Endodermal cell (in vitro differentiated cells): Measurements from ENCODE around the gene MAGEA11. TPM values are rescaled to one million over a fixed set of nuclear protein-coding genes. Genes with fewer than 3 reads are reported as not detected.
"Not testable (repeated sequence)": the region's sequence is repeated elsewhere in the genome, so short reads cannot be mapped to it uniquely, and the experiment has no call there.

Experiments used
- DNase-seq: peaks from one replicate; pipeline ENCODE4 v3.0.0-alpha.2; 2017
- H3K27ac ChIP-seq: 2 replicates; pipeline ENCODE4 v1.5.1; 2013; ENCODE audit warnings: mild to moderate bottlenecking, low read depth, low read length, moderate library complexity
- H3K27me3 ChIP-seq: 2 replicates; pipeline ENCODE4 v1.6.1; 2013; ENCODE audit warnings: mild to moderate bottlenecking, low read length, moderate library complexity; ENCODE audit not compliant: insufficient read depth, control insufficient read depth, poor library complexity, severe bottlenecking
- H3K36me3 ChIP-seq: 2 replicates; pipeline ENCODE4 v1.7.0; 2013; ENCODE audit warnings: mild to moderate bottlenecking, low read length, moderate library complexity; ENCODE audit not compliant: control insufficient read depth, insufficient read depth
- H3K4me1 ChIP-seq: one replicate; pipeline ENCODE4 v1.7.0; 2013; ENCODE audit warnings: low read length; ENCODE audit not compliant: control insufficient read depth, insufficient read depth
- H3K4me3 ChIP-seq: 2 replicates; pipeline ENCODE4 v1.5.1; 2013; ENCODE audit warnings: mild to moderate bottlenecking, low read length, moderate library complexity
- H3K9ac ChIP-seq: 2 replicates; pipeline ENCODE4 v1.6.1; 2013; ENCODE audit warnings: mild to moderate bottlenecking, low read length, moderate library complexity; ENCODE audit not compliant: poor library complexity, severe bottlenecking; ENCODE audit errors: extremely low read depth
- H3K9me3 ChIP-seq: 2 replicates; pipeline ENCODE4 v1.6.1; 2013; ENCODE audit warnings: mild to moderate bottlenecking, low read length, moderate library complexity; ENCODE audit not compliant: control insufficient read depth
- H3K27ac Mint-ChIP-seq: 2 replicates; pipeline ENCODE4 v1.8.0; 2020; ENCODE audit warnings: mixed read lengths
- H3K27me3 Mint-ChIP-seq: 2 replicates; pipeline ENCODE4 v1.8.0; 2021; ENCODE audit warnings: mild to moderate bottlenecking, mixed read lengths; ENCODE audit not compliant: insufficient read depth
- H3K36me3 Mint-ChIP-seq: 2 replicates; pipeline ENCODE4 v1.8.0; 2020; ENCODE audit warnings: low read depth, mixed read lengths
- H3K4me1 Mint-ChIP-seq: 2 replicates; pipeline ENCODE4 v1.8.0; 2020; ENCODE audit warnings: mixed read lengths
- H3K4me3 Mint-ChIP-seq: 2 replicates; pipeline ENCODE4 v1.8.0; 2020; ENCODE audit warnings: mild to moderate bottlenecking, moderate library complexity, mixed read lengths
- H3K9me3 Mint-ChIP-seq: 2 replicates; pipeline ENCODE4 v1.8.0; 2020; ENCODE audit warnings: mild to moderate bottlenecking, mixed read lengths
- WGBS, 2 experiments: methylation state at CpG; one replicate each; pipeline versions ENCODE4 v1.1.5 to v1.1.7; 2013; ENCODE audit warnings: missing lambda C conversion rate in 2 of 2, mixed read lengths in 1 of 2; ENCODE audit not compliant: insufficient coverage in 1 of 2, insufficient read length in 1 of 2; 5-methylcytosine and 5-hydroxymethylcytosine counted together
- total RNA-seq, 2 donors: library from RNA; stranded (reverse); fragmentation: NEBNext Ultra II Directional in 1 of 2; extraction: Animal tissue kit (Norgen Biotek cat#: 25700) in 1 of 2; gene quantifications; 2 replicates in 1 of 2; 3 replicates in 1 of 2; pipeline ENCODE4 v1.2.1, GENCODE V29; 2021
- TF ChIP-seq, protein P1 (sequence below): fragments of 200-600 bp; sonication (generic); conservative IDR thresholded peaks from 2 replicates; pipeline ENCODE4 v1.5.0; 2021; ENCODE audit warnings: antibody characterized with exemption, mild to moderate bottlenecking

MAGEA11 gene
- total RNA-seq, 2 donors from 2014 or later, result not detected

DNA sequence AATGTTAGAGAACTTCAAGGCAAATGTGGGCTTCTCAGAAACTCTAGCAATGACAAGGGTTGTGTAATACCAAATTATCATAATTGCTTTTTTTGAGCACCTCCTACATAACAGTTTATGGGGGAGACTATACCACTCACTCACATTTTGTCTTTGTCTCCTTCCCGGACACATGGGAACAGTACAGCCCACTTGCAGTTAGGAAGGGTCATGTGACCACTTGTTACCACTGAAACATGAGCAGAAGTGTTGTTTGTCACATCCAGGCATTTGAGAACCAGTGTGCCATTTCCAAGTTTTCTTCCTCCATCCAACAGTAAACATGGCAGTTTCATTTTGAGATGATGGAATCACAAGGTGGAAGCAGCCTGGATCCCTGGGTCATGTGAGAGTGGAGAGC, 6.9 kb downstream of the MAGEA11 start:
- peaks cover 2% of the 10 kb centered on the region for H3K36me3 Mint-ChIP-seq
- WGBS, 2 experiments, result 69% methylated on average over 1 of the region's 1 CpG; no CpG with 5 or more reads in 1 of the 2 experiments
- DNase-seq, result no peak
- Histone ChIP-seq H3K4me1 (no peaks in the 10 kb centered on the region), H3K36me3 (peaks cover 3% of the 10 kb centered on the region), H3K9ac (no peak overlapping the region), H3K4me3 (peak overlapping the region; percentile 64), H3K27ac (no peak overlapping the region), H3K27me3 (no peaks in the 10 kb centered on the region), H3K9me3 (peaks cover 27% of the 10 kb centered on the region)
- TF ChIP-seq, protein P1, sequence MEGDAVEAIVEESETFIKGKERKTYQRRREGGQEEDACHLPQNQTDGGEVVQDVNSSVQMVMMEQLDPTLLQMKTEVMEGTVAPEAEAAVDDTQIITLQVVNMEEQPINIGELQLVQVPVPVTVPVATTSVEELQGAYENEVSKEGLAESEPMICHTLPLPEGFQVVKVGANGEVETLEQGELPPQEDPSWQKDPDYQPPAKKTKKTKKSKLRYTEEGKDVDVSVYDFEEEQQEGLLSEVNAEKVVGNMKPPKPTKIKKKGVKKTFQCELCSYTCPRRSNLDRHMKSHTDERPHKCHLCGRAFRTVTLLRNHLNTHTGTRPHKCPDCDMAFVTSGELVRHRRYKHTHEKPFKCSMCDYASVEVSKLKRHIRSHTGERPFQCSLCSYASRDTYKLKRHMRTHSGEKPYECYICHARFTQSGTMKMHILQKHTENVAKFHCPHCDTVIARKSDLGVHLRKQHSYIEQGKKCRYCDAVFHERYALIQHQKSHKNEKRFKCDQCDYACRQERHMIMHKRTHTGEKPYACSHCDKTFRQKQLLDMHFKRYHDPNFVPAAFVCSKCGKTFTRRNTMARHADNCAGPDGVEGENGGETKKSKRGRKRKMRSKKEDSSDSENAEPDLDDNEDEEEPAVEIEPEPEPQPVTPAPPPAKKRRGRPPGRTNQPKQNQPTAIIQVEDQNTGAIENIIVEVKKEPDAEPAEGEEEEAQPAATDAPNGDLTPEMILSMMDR, result no peak
- peaks cover 5% of the 10 kb centered on the region for H3K4me1 Mint-ChIP-seq
- no peak overlapping the region for H3K4me3 Mint-ChIP-seq
- H3K27me3 Mint-ChIP-seq, result peaks cover 24% of the 10 kb centered on the region
- H3K9me3 Mint-ChIP-seq, result peaks cover 72% of the 10 kb centered on the region
- H3K27ac Mint-ChIP-seq, result no peak overlapping the region

DNA sequence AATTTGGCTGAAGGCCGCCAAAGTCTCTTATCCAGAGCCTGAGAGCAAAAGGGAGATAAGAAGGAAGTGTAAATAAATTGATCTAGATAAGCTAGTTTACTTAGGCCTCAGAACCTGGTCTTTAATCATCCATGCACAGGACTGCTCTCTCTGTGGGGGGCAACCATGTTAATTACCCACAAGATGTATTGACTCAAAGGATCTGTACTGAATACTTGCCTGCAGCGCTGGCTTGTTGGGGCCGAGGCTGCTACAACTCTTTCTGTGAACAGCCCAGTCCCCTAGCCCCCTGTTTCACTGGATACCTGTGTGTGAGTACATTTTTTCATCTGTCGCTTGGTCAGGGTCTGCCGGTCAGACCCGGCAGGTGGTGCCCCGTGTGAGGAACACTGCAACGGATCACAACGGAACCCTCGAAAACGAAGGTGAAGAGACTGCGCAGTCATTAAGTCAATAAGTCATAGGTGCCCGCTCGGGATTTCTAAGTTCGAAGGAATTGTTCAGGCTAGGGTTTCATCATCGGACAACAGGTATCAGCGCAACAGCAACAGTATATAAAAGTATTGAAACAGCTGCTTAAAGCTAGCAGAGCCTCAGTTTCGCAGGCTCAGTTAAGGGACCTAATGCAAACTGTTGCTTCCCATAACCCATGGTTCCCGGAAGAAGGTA, 8.3 kb downstream of the MAGEA11 start:
- Histone ChIP-seq H3K9me3 (peaks cover 27% of the 10 kb centered on the region), H3K36me3 (peaks cover 3% of the 10 kb centered on the region), H3K9ac (no peak overlapping the region), H3K4me3 (no peak overlapping the region), H3K27ac (no peak overlapping the region), H3K4me1 (no peaks in the 10 kb centered on the region), H3K27me3 (no peaks in the 10 kb centered on the region)
- peaks cover 2% of the 10 kb centered on the region for H3K36me3 Mint-ChIP-seq
- peak; percentile 68 for DNase-seq
- WGBS, 2 experiments, result 74 to 87% methylated on average over 9 to 19 of the region's 19 CpGs
- H3K4me1 Mint-ChIP-seq, result peaks cover 5% of the 10 kb centered on the region
- peaks cover 18% of the 10 kb centered on the region for H3K27me3 Mint-ChIP-seq
- TF ChIP-seq, protein P1, result no peak
- no peak overlapping the region for H3K27ac Mint-ChIP-seq
- peaks cover 60% of the 10 kb centered on the region for H3K9me3 Mint-ChIP-seq
- peak overlapping the region; percentile 13 for H3K4me3 Mint-ChIP-seq

DNA sequence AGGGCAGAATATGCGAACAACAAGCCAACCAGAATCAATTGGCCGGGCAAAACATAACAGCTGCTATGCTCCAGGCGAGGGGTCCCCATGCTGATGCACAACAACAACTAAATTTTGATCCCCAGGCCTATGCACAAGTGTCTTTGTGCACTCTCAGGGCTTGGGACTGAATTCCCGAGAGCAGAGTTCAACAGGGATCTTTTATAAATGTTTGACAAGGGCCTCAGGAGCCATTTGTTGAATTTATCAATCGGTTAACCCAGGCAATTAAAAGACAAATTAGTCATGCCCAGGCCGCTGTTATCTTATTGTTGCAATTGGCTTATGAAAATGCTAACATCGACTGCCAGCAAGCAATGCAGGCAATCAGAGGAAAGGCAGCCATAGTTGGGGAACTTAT, 9.4 kb downstream of the MAGEA11 start:
- not testable (repeated sequence) for H3K36me3 ChIP-seq, H3K27me3 ChIP-seq, H3K4me1 ChIP-seq, H3K9ac ChIP-seq, H3K4me3 ChIP-seq, H3K27ac Mint-ChIP-seq, DNase-seq, H3K27ac ChIP-seq, H3K36me3 Mint-ChIP-seq, H3K4me3 Mint-ChIP-seq, H3K4me1 Mint-ChIP-seq
- peaks cover 49% of the 10 kb centered on the region for H3K9me3 Mint-ChIP-seq
- 91 to 95% methylated on average over 4 to 7 of the region's 7 CpGs for WGBS, 2 experiments
- H3K27me3 Mint-ChIP-seq, result peaks cover 11% of the 10 kb centered on the region
- H3K9me3 ChIP-seq, result peaks cover 27% of the 10 kb centered on the region

DNA sequence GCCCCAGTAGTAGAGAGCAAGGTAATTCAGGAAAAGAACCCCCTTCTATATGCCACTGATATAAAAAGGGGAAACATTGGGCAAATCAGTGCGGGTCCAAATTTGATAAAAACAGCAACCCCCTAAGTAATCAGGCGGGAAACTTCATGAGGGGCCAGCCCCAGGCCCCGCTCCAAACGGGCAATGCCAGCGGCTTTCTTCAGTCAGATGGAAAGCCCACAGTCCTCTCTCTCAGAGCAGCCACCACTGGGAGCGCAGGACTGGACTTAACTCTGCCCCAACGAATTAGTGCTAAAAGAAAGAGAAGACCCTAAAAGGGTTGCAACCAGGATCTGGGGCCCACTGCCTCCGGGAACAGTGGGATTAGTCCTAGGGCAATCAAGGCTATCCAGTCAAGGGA, 9.9 kb downstream of the MAGEA11 start:
- H3K36me3 Mint-ChIP-seq, result peaks cover 2% of the 10 kb centered on the region
- Histone ChIP-seq H3K9ac (no peak overlapping the region), H3K4me1 (no peaks in the 10 kb centered on the region), H3K4me3 (no peak overlapping the region), H3K27ac (no peak overlapping the region), H3K27me3 (no peaks in the 10 kb centered on the region), H3K9me3 (peaks cover 27% of the 10 kb centered on the region), H3K36me3 (peaks cover 3% of the 10 kb centered on the region)
- H3K4me3 Mint-ChIP-seq, result no peak overlapping the region
- no peak for DNase-seq
- H3K27me3 Mint-ChIP-seq, result peaks cover 5% of the 10 kb centered on the region
- peaks cover 5% of the 10 kb centered on the region for H3K4me1 Mint-ChIP-seq
- TF ChIP-seq, protein P1, result no peak
- peaks cover 44% of the 10 kb centered on the region for H3K9me3 Mint-ChIP-seq
- no peak overlapping the region for H3K27ac Mint-ChIP-seq
- 90 to 95% methylated on average over 2 to 8 of the region's 8 CpGs for WGBS, 2 experiments

DNA sequence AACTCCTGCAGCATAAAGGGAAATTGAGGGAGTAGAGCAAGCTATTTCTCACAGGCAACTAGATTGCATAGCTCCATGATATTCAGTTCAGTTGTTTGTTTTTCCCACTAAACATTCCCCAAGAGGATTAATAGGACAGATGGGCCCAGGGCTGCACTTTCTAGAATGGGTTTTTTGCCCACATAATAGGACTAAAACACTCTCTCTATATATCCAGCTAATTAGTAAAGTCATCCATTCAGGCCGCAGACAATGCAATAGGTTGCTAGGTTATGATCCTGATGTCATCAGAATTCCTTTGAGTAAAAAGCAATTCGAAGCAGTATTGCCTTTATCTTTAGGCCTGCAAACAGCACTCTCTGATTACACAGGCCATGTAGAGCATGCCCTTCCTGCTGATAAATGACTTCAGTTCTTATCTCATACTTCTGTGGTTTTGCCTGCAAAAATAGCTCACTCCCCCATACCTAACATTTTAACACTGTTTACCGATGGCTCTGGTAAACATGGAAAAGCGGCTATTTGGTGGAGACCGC, 11.8 kb downstream of the MAGEA11 start:
- H3K4me3 ChIP-seq, H3K4me1 ChIP-seq, H3K4me1 Mint-ChIP-seq, H3K9ac ChIP-seq, H3K27ac ChIP-seq, H3K27me3 ChIP-seq, H3K27ac Mint-ChIP-seq, H3K36me3 Mint-ChIP-seq, H3K36me3 ChIP-seq, H3K27me3 Mint-ChIP-seq, H3K4me3 Mint-ChIP-seq, DNase-seq: not testable (repeated sequence)
- WGBS, 2 experiments, result 95% methylated on average over 3 of the region's 5 CpGs; no CpG with 5 or more reads in 1 of the 2 experiments
- H3K9me3 ChIP-seq, result peaks cover 16% of the 10 kb centered on the region
- peaks cover 27% of the 10 kb centered on the region for H3K9me3 Mint-ChIP-seq
